Astrocyte of the spinal cord (primary cell): ENCODE measurements around the gene TAF1C.

Experiments
- DNase-seq: peaks from one replicate; pipeline ENCODE4 v3.0.0; 2011; ENCODE audit warnings: low read depth, low spot score
- H3K4me3 ChIP-seq: 2 replicates; pipeline ENCODE4 v1.5.1; 2011; ENCODE audit warnings: low read depth, mild to moderate bottlenecking, low read length, moderate library complexity
- in situ Hi-C: cut with HindIII; loops from 2 replicates; pipeline ENCODE4 v1.10.0; 2017; ENCODE audit warnings: low sequenced_read_pairs
- TF ChIP-seq, protein P1 (sequence below): IDR thresholded peaks from 2 replicates; pipeline ENCODE4 v1.5.1; 2012; ENCODE audit warnings: low read depth, mild to moderate bottlenecking, low read length, inconsistent platforms

TAF1C gene

GRCh38 chr16:84153660-84154214 is 33.1 kb downstream of the TAF1C start:
- TF ChIP-seq, protein P1, sequence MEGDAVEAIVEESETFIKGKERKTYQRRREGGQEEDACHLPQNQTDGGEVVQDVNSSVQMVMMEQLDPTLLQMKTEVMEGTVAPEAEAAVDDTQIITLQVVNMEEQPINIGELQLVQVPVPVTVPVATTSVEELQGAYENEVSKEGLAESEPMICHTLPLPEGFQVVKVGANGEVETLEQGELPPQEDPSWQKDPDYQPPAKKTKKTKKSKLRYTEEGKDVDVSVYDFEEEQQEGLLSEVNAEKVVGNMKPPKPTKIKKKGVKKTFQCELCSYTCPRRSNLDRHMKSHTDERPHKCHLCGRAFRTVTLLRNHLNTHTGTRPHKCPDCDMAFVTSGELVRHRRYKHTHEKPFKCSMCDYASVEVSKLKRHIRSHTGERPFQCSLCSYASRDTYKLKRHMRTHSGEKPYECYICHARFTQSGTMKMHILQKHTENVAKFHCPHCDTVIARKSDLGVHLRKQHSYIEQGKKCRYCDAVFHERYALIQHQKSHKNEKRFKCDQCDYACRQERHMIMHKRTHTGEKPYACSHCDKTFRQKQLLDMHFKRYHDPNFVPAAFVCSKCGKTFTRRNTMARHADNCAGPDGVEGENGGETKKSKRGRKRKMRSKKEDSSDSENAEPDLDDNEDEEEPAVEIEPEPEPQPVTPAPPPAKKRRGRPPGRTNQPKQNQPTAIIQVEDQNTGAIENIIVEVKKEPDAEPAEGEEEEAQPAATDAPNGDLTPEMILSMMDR, result no peak
- no peak overlapping the region for H3K4me3 ChIP-seq
- in situ Hi-C loops, result no loop called here
- DNase-seq, result no peak

DNA sequence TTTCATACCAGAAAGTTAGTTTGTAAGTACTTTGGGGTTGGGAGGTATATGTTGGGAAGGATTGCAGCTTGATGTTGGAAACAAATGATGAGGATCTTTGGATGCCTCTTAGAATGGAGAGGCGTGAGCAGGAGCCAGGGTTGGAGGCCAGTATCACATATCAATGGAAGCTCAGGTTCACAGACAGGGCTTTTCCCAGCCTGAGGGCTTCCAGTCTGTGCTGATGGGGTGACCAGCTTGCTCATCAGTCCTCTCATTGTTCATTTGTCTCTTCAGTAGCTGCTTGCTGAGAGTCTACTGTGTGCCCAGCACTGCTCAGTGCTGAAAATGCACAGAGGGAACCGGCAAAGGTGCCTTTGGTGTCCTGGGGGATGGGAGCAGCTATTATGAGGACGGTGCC is 35.9 kb downstream of the TAF1C start:
- TF ChIP-seq, protein P1, result no peak
- in situ Hi-C loops, result no loop called here
- no peak for DNase-seq
- no peak overlapping the region for H3K4me3 ChIP-seq

DNA sequence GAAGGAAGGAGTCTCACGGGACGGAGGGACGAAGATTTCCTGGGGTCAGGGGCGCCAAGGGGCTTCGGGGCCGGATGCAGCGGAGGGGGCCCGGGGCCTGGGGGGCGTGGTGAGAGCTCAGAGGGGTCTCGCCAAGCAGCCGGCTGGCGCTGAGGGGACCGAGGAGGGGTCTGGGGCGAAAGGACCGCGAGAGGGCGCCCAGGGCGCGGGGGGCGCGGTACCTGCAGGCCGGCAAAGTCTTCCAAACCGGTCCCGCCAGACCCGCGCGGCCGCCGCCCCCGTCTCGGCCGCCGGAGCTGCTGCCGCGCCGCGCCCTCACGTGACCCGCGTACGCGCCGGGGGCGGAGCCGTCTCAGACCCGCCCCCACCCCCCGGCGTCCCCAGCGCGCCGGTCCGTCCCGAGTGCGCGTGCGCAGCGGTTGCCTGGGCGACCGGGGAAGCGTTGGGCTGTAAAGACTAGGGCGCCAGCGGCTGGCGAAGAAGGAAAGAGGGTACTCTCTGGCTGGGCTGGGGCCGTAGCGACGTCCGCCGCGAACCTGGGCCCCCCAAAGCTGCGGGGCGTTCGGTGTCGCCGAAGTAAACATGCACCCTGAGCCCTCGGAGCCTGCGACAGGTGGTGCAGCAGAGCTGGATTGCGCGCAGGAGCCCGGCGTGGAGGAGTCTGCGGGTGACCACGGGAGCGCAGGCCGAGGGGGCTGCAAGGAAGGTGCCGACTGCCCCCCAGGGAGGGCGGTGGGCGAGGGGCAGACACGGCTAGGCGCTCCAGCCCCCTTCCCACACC is 41.8 kb downstream of the TAF1C start, which contains the start of the genes DNAAF1 and HSDL1:
Gene DNAAF1 (plus strand): TSS at position 450 of the 781 bp plus-strand sequence. CDS start 133 bp downstream, at position 583.
Gene HSDL1 (minus strand): TSS at position 319 of the 781 bp plus-strand sequence. CDS start 13,856 bp downstream, outside the sequence.
- DNase-seq, result peak; percentile 79
- in situ Hi-C loops, result no loop called here
- H3K4me3 ChIP-seq, result peak within 1 kb of the TSS; percentile 83
- TF ChIP-seq, protein P1, result no peak

GRCh38 chr16:84144209-84144858 is 42.5 kb downstream of the TAF1C start:
- no peak for DNase-seq
- in situ Hi-C loops, result no loop called here
- TF ChIP-seq, protein P1, result no peak

GRCh38 chr16:84143784-84144199 is 43.1 kb downstream of the TAF1C start:
- H3K4me3 ChIP-seq, result peak overlapping the region; percentile 83
- no peak for DNase-seq
- in situ Hi-C loops, result no loop called here
- TF ChIP-seq, protein P1, result no peak

More at GRCh38 chr16:84144209-84144858, 42.5 kb downstream of the TAF1C start:
- H3K4me3 ChIP-seq, result peak overlapping the region; percentile 83

- TF ChIP-seq, protein P1, result no peak
- in situ Hi-C loops, result no loop called here
- no peak for DNase-seq
- H3K4me3 ChIP-seq, result no peak overlapping the region
Measured at GRCh38 chr16:84143081-84143480, 43.8 kb downstream of the TAF1C start.
